GM21367 (cell line): ENCODE measurements around the gene HOXA11.

Experiments
- ATAC-seq: cut with Tn5 transposase; IDR thresholded peaks from one replicate; pipeline ENCODE4 v1.9.1; 2021; ENCODE audit not compliant: unreplicated experiment

The HOXA11 gene

DNA sequence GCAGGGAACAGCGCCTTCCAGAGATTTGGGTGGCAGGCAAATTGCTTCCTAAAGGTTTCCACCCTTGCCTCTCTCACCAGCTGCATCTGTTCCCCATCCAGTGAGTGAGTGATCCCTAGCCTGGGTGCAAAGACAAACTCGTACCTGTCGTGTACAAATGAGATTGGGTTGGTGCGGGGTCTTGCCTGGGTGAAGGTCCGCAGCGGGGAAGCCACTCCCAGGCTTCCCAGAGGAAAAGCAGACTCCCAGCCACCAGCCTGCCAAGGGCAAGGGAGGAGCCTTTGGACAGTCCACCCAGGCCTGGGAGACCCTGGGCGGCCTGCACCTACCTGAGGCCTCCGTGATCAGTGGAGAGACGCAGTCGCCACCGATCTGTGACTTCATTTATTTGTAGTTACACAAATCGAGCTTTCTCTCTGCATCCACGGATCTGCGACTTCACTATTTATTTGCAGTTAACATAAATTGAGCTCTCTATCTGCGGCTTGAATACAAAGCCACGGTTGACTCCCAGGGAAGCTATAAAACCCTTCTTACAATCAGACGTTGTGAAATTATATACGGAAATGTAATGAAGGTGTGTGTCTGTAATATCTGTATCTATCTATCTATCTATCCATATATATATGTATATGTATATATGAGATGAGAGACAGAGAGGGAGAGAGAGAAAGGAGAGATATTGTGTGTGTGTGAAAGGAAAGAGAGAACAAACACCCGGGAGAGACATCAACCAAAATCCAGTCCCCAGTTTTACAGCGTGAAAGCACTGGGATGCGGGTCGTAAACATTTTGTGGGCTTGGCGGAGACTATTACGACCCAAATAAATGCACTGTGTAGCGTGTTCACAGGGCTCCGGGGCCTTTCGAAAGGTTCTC lies 25.5 kb downstream of the HOXA11 start:
- ATAC-seq, result no peak

- ATAC-seq, result no peak
Observed at GRCh38 chr7:27158436-27159265, 26.4 kb downstream of the HOXA11 start.

GRCh38 chr7:27157702-27158431 lies 27.2 kb downstream of the HOXA11 start:
- ATAC-seq, result no peak

DNA sequence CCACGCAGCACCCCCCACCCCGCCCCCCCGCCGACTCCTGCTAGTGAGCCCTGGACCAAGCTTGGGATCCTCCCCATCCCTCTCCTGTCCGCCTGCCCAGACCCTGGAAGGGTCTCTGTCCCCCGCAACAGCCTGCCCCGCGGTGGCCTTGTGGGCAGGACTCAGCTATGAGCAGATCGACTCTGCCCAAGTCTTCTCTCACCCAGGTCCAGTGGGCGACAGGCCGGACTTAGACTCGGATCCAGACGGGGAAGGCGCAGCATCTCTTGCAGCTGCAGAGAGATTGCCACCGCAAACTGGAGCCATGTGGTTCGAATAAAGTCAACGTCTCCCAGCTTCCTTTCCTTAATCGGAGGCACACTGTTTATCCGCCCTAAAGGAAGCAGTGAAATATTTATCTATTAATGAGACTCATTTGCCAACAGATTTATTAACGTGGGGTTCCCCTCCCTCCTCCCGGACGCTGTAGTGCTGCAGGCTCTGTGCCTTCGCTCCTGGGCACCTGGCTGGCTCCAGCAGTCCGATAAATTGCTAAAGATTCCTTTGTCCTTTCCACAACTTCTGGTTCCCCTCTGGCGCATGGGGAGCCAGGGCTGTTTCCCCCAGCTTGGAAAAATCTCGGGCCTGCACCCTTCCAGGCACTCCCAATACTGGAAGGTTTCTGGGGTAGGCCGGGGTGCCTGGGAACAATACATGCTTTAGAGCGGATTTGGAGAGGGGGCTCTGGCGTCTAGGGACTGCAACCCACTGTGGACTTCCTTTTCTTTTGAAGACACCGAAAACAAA lies 27.9 kb downstream of the HOXA11 start:
- ATAC-seq, result no peak

DNA sequence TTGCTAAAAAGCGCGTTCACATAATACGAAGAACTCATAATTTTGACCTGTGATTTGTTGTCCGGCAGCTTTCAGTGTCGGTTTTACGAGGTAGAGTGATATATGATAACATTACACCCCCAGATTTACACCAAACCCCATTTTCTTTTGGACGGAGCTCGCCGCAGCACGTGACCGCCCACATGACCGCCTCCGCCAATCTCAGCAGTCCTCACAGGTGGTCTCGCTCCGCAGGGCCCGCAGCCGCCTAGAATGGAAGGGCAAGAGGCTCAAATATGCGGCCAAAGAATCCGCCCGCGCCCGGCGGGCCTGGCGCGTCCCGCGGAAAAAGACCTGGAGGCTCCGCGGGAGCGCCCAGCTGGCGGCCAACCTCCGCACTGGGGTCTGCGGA lies 28.5 kb downstream of the HOXA11 start, which contains the start of gene HOXA7:
Gene HOXA7 (minus strand): TSS at position 168 of the 391 bp plus-strand sequence. CDS start 130 bp downstream, at position 38.
- ATAC-seq, result no peak

DNA sequence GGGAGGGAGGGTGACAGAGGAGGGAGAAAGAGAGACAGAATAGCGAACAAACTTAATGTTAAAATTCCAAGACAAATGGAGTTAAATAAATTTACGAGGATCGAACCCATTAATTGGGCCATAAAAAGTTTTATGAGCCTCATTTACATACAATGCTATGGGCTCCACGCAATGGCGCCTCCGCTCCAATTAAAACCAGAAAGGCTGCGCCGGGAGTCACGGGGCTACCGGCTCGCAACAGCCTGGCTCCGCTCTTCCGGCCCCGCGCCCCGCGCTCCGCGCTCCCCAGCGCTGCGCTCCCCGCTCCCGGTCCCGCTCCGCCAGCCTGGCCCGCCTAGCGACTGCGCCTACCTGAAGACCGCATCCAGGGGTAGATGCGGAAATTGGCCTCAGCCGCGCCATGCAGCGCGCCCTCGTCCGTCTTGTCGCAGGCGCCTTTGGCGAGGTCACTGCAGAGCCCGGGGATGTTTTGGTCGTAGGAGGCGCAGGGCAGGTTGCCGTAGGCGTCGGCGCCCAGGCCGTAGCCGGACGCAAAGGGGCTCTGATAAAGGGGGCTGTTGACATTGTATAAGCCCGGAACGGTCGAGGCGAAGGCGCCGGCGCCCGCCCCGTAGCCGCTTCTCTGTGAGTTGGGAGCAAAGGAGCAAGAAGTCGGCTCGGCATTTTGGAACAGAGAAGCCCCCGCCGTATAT lies 29.1 kb downstream of the HOXA11 start:
- ATAC-seq, result no peak

- no peak for ATAC-seq
Observed at GRCh38 chr7:27154901-27155815, 29.9 kb downstream of the HOXA11 start.

GRCh38 chr7:27154369-27154768 lies 30.7 kb downstream of the HOXA11 start:
- no peak for ATAC-seq

DNA sequence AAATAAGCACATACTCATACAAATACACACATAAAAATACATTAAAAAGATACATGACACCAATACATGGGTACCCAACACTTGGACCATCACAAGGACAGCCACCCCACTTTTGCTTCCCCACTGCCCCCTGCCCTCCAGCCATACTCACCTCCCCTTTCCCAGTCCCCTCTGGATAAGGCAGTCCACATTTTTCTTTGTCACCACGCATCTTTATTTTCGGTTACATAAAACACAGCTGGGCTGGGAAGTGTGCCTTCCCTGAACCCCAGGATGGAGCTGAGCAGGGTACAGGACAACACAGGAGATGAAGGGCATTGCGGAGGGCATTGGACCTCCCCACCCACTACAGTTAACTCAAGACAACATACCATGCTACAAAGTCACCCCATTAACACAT lies 31.5 kb downstream of the HOXA11 start:
- ATAC-seq, result no peak

DNA sequence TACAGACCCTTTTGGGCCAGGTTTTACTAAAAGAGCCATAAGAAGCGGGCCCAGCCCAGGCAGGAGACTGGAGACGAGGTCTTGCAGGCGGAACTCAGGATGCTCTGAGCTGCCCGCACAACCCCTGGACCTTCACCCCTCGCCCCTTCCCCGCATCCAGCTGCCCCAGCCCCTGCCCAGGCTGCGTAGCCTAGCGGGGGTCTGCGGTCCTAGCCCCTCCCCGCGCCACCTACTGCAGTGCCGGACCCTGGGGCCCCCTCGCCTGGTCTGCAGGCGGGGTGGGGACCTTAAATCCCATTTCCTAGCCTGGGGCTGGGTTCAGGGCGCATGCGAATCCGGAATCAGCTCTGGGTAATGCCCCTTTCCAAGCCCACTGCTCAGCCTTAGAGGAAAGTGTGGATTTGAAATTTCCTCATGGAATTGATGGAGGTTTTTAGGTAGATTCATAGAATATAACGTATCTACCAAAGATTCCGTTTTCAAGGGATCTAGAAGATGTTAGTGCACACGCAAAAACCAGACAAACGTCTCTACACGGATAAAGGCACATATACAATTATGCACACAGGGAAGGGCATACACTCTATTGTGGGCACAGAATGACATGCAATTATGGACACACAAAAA lies 32.1 kb downstream of the HOXA11 start:
- no peak for ATAC-seq

DNA sequence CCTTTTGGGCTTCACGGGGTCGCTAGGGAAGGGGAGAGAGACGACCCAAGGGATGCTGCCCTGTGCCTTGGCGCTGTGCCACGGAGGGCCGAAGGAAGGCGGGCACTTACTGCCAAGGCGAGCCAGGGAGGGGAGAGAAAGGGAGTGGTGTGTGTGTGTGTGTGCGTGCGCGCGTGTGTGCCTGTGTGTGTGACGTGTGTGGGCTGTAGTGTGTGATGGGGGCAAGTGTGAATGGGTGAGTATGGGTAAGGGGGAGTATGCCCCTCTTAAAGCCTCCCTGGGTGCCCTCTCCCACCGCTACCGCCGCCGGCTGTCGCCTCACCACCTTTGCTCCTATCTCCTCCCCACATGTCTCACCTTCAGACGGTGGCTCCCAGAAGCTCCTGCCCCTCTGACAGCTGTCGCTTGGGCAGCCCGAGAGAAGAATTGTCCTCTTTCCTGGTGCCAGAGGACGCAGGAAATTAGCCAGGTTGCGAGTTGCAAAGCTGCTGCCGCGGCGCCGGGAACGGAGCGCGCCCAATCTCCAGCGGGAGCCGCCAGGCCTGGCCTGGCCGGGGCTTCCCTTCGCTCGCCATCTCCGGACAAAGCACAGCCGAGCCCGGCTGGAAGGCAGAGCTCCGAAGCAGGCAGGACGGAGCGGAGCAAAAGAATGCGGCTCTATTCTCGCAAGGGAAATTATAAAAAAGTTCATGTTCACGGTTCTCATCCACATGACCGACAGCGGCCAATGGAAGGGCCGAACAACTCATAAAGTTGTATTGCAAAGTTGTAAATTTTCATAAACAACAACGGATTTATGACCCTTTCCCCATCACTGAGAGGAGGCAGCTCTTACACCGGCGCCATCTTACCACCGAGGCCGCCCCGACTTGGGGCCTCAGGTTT lies 32.9 kb downstream of the HOXA11 start, which contains the start of gene HOXA3:
Gene HOXA3 (minus strand): TSS at position 653 of the 885 bp plus-strand sequence. CDS start 41,943 bp downstream, outside the sequence.
- ATAC-seq, result no peak

DNA sequence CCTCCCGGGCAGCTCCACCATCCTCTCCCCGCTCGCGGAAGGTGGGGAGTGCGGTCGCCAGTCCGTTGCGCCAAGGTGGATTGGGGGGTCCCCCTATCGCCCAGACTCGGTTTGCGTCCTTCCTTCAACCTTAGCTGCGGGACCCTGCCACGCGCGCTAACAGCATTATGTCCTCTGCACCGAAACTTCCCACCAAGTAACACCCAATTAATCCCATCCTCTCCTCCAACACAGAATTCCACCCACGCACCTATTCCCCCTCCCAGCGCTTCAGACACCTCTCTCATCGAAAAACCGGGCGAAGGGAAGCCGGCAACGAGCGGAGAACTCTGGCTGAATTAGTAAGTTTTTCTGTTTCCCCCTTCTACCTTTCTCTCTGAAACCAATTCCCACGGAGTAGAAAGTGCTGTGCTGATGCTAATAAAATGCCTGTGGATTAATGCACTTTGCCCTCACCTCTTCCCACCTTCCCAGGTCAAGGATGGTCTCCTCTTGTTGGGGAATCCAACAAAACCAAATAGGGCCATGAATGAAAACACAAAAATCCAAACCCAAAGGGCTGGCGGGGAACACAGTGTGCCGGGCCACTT lies 33.6 kb downstream of the HOXA11 start:
- ATAC-seq, result no peak

DNA sequence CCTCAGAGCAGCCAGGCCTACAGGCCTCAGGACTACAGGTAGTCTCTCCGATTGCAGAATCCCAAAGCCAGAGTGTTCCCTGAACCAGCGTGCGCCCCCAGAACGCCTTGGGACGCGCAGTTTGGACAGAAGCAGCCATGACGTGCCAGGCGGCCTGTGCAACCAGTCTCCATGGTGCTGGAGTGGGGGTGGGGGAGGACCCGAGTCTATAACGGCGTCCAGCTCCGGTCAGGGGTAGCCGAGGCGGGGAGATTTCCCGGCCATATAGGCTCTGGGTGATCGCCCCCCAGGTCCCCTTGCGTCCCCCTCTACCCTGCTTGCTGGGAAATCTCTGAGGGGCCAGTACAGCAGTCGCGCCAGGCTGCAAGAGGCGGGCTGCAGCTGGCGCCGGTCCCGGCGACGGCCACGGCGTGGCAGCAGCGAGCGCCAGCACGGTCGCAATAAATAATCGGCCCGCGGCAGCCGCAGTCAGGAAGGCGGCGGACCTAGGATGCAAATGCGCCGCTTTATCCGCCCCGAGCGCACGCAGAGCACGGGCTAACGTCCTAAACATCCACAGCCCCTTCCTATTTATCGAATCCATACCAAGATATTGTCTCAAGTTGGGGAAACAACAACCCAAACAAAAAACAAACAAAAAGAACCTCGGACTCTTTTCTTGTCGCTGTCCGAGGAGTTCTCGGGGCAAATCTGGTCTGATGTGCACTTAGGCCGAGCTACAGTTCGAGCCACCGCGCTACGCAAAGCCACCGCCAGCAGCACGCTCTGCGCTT lies 34.3 kb downstream of the HOXA11 start:
- ATAC-seq, result peak; percentile 77

GRCh38 chr7:27149842-27150567 lies 35.0 kb downstream of the HOXA11 start:
- no peak for ATAC-seq
